ENCODE data around the gene MAPK1IP1L.

MAPK1IP1L gene

DNA sequence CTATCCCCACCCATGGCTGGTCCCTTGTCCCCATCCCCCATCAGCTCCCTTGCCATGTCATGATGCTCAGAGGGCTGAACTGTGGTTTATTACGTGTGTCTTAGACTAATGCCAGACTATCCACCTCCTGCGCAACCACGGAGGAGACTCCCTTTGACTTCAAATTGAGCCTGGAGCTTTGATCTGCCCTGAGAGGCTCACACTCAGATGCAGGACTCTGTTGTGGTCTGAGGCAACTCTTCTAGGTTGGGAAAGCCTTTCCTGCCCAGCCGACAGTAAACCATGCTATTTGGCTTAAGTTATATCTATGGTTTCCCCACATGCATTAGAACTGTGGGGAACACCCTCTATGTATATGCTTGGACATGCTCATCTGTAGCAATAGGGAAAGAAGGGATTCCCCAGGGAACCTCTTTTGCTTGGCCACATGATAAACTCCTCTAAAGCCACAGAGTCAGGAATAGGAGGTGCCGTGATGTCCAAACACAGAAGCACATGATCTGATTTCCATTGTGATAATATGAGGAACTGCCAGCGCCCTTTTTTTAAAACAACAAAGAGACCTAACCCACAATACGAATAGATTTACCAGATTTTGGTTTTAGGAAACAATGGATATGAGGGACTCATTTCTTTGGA lies 66.5 kb downstream of the MAPK1IP1L start:
- H3K4me3 Mint-ChIP-seq: no peak overlapping the region
- no peaks in the 10 kb centered on the region for H3K36me3 Mint-ChIP-seq
- no peaks in the 10 kb centered on the region for H3K9me3 Mint-ChIP-seq (ENCODE audit: low read depth)
- no peak overlapping the region for H3K27ac Mint-ChIP-seq
- H3K4me1 Mint-ChIP-seq (ENCODE audit: low read depth): peaks cover 2% of the 10 kb centered on the region
- no peaks in the 10 kb centered on the region for H3K27me3 Mint-ChIP-seq

DNA sequence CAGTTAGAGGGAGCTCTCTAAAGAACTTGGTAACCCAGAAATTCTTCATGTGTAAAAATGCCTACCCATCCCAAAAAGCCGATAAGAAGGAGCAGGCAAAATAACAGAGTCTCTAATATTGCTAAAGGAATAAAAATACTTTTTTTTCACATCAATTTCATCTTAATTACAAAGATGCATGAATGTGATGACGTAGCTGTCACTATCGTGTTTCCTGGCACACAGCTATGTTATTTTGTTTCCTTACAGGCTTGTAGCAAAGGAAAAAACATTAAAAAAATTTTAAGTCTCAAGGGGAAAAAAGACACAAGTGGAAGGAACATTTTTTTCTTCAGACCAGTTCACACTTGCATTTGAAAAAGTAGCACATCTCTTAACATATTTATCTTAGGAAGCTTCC lies 67.3 kb downstream of the MAPK1IP1L start:
- H3K9me3 Mint-ChIP-seq (ENCODE audit: low read depth): no peaks in the 10 kb centered on the region
- peaks cover 2% of the 10 kb centered on the region for H3K4me1 Mint-ChIP-seq (ENCODE audit: low read depth)
- H3K27me3 Mint-ChIP-seq: no peaks in the 10 kb centered on the region
- no peaks in the 10 kb centered on the region for H3K36me3 Mint-ChIP-seq
- no peak overlapping the region for H3K4me3 Mint-ChIP-seq
- H3K27ac Mint-ChIP-seq: no peak overlapping the region
